ENCODE results near the gene LGALS7.
"Not testable (repeated sequence)": the region's sequence is repeated elsewhere in the genome, so short reads cannot be mapped to it uniquely, and the experiment has no call there.

Gene LGALS7

GRCh38 chr19:38773469-38774177 is at the start of gene LGALS7:
TSS of gene LGALS7 (minus strand) at chr19:38773517. CDS start at chr19:38773492, 25 bp downstream.
- H3K27ac ChIP-seq, result no peak within 1 kb of the TSS
- no peak for TF ChIP-seq CTCF (IDR thresholded peaks at IDR 0.05; ENCODE audit: low read depth, low read length)
- no peak for DNase-seq
- no peaks in the 10 kb centered on the region for H3K27me3 ChIP-seq (ENCODE audit: insufficient read depth, low read depth, severe bottlenecking)
- H3K4me3 ChIP-seq (ENCODE audit: low read depth, low read length), result no peak within 1 kb of the TSS
- no peaks in the 10 kb centered on the region for H3K36me3 ChIP-seq
- no peaks in the 10 kb centered on the region for H3K9me3 ChIP-seq (ENCODE audit: severe bottlenecking)

GRCh38 chr19:38821230-38821825 is 48.0 kb upstream of the LGALS7 start:
- not testable (repeated sequence) for H3K9me3 ChIP-seq (ENCODE audit: severe bottlenecking); H3K27ac ChIP-seq

DNA sequence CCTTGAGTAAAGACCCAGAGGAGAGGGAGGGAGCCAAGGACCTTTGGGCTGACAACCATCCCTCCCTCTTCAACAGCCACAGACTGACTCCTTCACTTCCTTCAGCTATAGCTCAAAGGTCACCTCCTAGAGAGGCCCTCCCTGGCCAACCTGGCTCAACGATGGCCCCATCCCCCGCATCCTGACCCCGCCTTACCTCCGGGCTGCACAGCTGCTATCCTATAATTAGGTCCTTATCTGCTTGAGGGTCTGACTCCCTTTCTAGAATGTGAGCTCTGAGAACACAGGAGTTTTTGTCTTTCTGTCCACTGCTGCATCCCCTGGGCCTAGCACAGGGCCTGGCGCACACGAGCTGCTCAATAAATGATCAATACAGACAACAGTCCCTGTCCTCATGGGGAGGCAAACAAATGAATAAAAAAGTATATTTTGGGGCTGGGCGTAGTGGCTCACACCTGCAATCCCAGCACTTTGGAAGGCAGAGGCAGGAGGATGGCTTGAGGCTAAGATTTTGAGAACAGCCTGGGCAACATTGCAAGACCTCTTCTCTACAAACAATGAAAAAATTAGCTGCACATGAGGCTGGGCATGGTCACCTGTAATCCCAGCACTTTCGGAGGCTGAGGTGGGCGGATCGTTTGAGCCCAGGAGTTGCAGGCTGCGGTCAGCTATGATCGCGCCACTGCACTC is 46.1 kb upstream of the LGALS7 start:
- no peak for TF ChIP-seq CTCF (IDR thresholded peaks at IDR 0.05; ENCODE audit: low read depth, low read length)
- peak; percentile 82 for DNase-seq

More at GRCh38 chr19:38821230-38821825, 48.0 kb upstream of the LGALS7 start:
- peaks cover 25% of the 10 kb centered on the region for H3K36me3 ChIP-seq
- DNase-seq; H3K27me3 ChIP-seq (ENCODE audit: insufficient read depth, low read depth, severe bottlenecking); H3K4me3 ChIP-seq (ENCODE audit: low read depth, low read length): not testable (repeated sequence)

GRCh38 chr19:38817081-38817480 is 43.8 kb upstream of the LGALS7 start:
- DNase-seq, result no peak
- Histone ChIP-seq H3K27me3 (ENCODE audit: insufficient read depth, low read depth, severe bottlenecking) (no peaks in the 10 kb centered on the region), H3K27ac (no peak overlapping the region), H3K36me3 (peaks cover 33% of the 10 kb centered on the region), H3K4me3 (ENCODE audit: low read depth, low read length) (no peak overlapping the region), H3K9me3 (ENCODE audit: severe bottlenecking) (no peaks in the 10 kb centered on the region)
- TF ChIP-seq CTCF (IDR thresholded peaks at IDR 0.05; ENCODE audit: low read depth, low read length), result no peak

More for the DNA sequence above, 46.1 kb upstream of the LGALS7 start:
- H3K4me3 ChIP-seq (ENCODE audit: low read depth, low read length), result no peak overlapping the region
- no peaks in the 10 kb centered on the region for H3K9me3 ChIP-seq (ENCODE audit: severe bottlenecking)
- H3K36me3 ChIP-seq, result peaks cover 41% of the 10 kb centered on the region
- no peaks in the 10 kb centered on the region for H3K27me3 ChIP-seq (ENCODE audit: insufficient read depth, low read depth, severe bottlenecking)
- H3K27ac ChIP-seq, result peak overlapping the region; percentile 66

- no peaks in the 10 kb centered on the region for H3K27me3 ChIP-seq (ENCODE audit: insufficient read depth, low read depth, severe bottlenecking)
- no peaks in the 10 kb centered on the region for H3K9me3 ChIP-seq (ENCODE audit: severe bottlenecking)
- no peak overlapping the region for H3K27ac ChIP-seq
- H3K4me3 ChIP-seq (ENCODE audit: low read depth, low read length), result no peak overlapping the region
- DNase-seq, result no peak
- peaks cover 33% of the 10 kb centered on the region for H3K36me3 ChIP-seq
- TF ChIP-seq CTCF (IDR thresholded peaks at IDR 0.05; ENCODE audit: low read depth, low read length), result no peak
Observed at GRCh38 chr19:38816131-38816750, 42.9 kb upstream of the LGALS7 start.
